PC-9 (cell line): ENCODE results near the gene CCDC60.

Experiments
- CTCF ChIP-seq: fragments of 200-600 bp; sonication (generic); conservative IDR thresholded peaks from 2 replicates; pipeline ENCODE4 v1.6.1; 2017; ENCODE audit warnings: mixed run types, antibody characterized with exemption, mild to moderate bottlenecking, moderate library complexity
- EZH2 ChIP-seq: fragments of 200-600 bp; sonication (generic); IDR thresholded peaks from 2 replicates; pipeline ENCODE4 v1.8.0; 2017; ENCODE audit warnings: antibody characterized with exemption, low read depth

- no peak for TF ChIP-seq CTCF
- TF ChIP-seq EZH2 = no peak
Observed at GRCh38 chr12:119500209-119500608, 165.7 kb downstream of the CCDC60 start.
